ENCODE data around the gene CASKIN2.

The CASKIN2 gene

GRCh38 chr17:75535871-75536270 lies 20.5 kb upstream of the CASKIN2 start:
- H3K9me3 ChIP-seq = no peaks in the 10 kb centered on the region
- no peaks in the 10 kb centered on the region for H3K27me3 ChIP-seq (ENCODE audit: low read depth)
- H3K4me1 ChIP-seq = peaks cover 4% of the 10 kb centered on the region; the same call in 1 of the 2 replicates
- in situ Hi-C loops (cut with MboI; ENCODE audit: low sequenced_read_pairs) = no loop called here
- no peak overlapping the region for H3K4me3 ChIP-seq
- peaks cover 6% of the 10 kb centered on the region for H3K36me3 ChIP-seq (replicated peaks)
- DNase-seq (ENCODE audit: low spot score in 2 of 2) = no peak

GRCh38 chr17:75535119-75535537 lies 19.8 kb upstream of the CASKIN2 start:
- H3K4me1 ChIP-seq = peaks cover 4% of the 10 kb centered on the region; the same call in 1 of the 2 replicates
- no peaks in the 10 kb centered on the region for H3K9me3 ChIP-seq
- H3K36me3 ChIP-seq (replicated peaks) = peaks cover 6% of the 10 kb centered on the region
- no peak for DNase-seq (ENCODE audit: low spot score in 2 of 2)
- in situ Hi-C loops (cut with MboI; ENCODE audit: low sequenced_read_pairs) = no loop called here
- no peaks in the 10 kb centered on the region for H3K27me3 ChIP-seq (ENCODE audit: low read depth)
- no peak overlapping the region for H3K4me3 ChIP-seq

- Histone ChIP-seq H3K36me3 (replicated peaks) (peaks cover 6% of the 10 kb centered on the region), H3K4me3 (no peak overlapping the region)
- in situ Hi-C loops (cut with MboI; ENCODE audit: low sequenced_read_pairs) = no loop called here
Observed at GRCh38 chr17:75531721-75532072, 16.4 kb upstream of the CASKIN2 start.

GRCh38 chr17:75530837-75531720 lies 15.7 kb upstream of the CASKIN2 start:
- no peak for DNase-seq (ENCODE audit: low spot score in 2 of 2)
- Histone ChIP-seq H3K4me3 (no peak overlapping the region), H3K36me3 (replicated peaks) (peaks cover 6% of the 10 kb centered on the region), H3K27me3 (ENCODE audit: low read depth) (no peaks in the 10 kb centered on the region), H3K9me3 (no peaks in the 10 kb centered on the region), H3K4me1 (no peaks in the 10 kb centered on the region)
- in situ Hi-C loops (cut with MboI; ENCODE audit: low sequenced_read_pairs) = no loop called here

More at GRCh38 chr17:75531721-75532072, 16.4 kb upstream of the CASKIN2 start:
- Histone ChIP-seq H3K4me1 (peaks cover 3% of the 10 kb centered on the region; the same call in 1 of the 2 replicates), H3K27me3 (ENCODE audit: low read depth) (no peaks in the 10 kb centered on the region), H3K9me3 (no peaks in the 10 kb centered on the region)
- no peak for DNase-seq (ENCODE audit: low spot score in 2 of 2)

- Histone ChIP-seq H3K36me3 (replicated peaks) (peaks cover 17% of the 10 kb centered on the region), H3K9me3 (no peaks in the 10 kb centered on the region), H3K4me1 (0 out of 2 replicates have a peak, but pooled peaks cover 5% of the 10 kb centered on the region), H3K4me3 (peak overlapping the region; percentile 53), H3K27me3 (ENCODE audit: low read depth) (no peaks in the 10 kb centered on the region)
- in situ Hi-C loops (cut with MboI; ENCODE audit: low sequenced_read_pairs) = no loop called here
- DNase-seq (ENCODE audit: low spot score in 2 of 2) = no peak
Observed at GRCh38 chr17:75526555-75527270, 11.4 kb upstream of the CASKIN2 start.

GRCh38 chr17:75525806-75526554 lies 10.6 kb upstream of the CASKIN2 start:
- H3K4me3 ChIP-seq = peak overlapping the region; percentile 53
- peaks cover 21% of the 10 kb centered on the region for H3K36me3 ChIP-seq (replicated peaks)
- peak in 1 of 2 experiments; percentile 67 for DNase-seq (ENCODE audit: low spot score in 2 of 2)
- H3K9me3 ChIP-seq = no peaks in the 10 kb centered on the region
- 0 out of 2 replicates have a peak, but pooled peaks cover 5% of the 10 kb centered on the region for H3K4me1 ChIP-seq
- in situ Hi-C loops (cut with MboI; ENCODE audit: low sequenced_read_pairs) = no loop called here
- no peaks in the 10 kb centered on the region for H3K27me3 ChIP-seq (ENCODE audit: low read depth)

GRCh38 chr17:75524970-75525805 lies 9.9 kb upstream of the CASKIN2 start, which contains the start of gene LLGL2:
Gene LLGL2 (plus strand): TSS chr17:75525697. CDS start chr17:75543427, 17,730 bp downstream.
- H3K27me3 ChIP-seq (ENCODE audit: low read depth) = no peaks in the 10 kb centered on the region
- H3K36me3 ChIP-seq (replicated peaks) = peaks cover 21% of the 10 kb centered on the region
- H3K4me3 ChIP-seq = peak within 1 kb of the TSS; percentile 64
- in situ Hi-C loops (cut with MboI; ENCODE audit: low sequenced_read_pairs) = no loop called here
- peak; percentile 86 to 88 for DNase-seq (ENCODE audit: low spot score in 2 of 2)
- no peaks in the 10 kb centered on the region for H3K9me3 ChIP-seq
- H3K4me1 ChIP-seq = 0 out of 2 replicates have a peak, but pooled peaks cover 5% of the 10 kb centered on the region

- peak overlapping the region; percentile 64 for H3K4me3 ChIP-seq
Observed at GRCh38 chr17:75524269-75524969, 9.1 kb upstream of the CASKIN2 start.

GRCh38 chr17:75523647-75524046 lies 8.3 kb upstream of the CASKIN2 start:
- Histone ChIP-seq H3K9me3 (no peaks in the 10 kb centered on the region), H3K4me1 (0 out of 2 replicates have a peak, but pooled peaks cover 5% of the 10 kb centered on the region), H3K27me3 (ENCODE audit: low read depth) (no peaks in the 10 kb centered on the region), H3K4me3 (no peak overlapping the region), H3K36me3 (replicated peaks) (peaks cover 33% of the 10 kb centered on the region)
- in situ Hi-C loops (cut with MboI; ENCODE audit: low sequenced_read_pairs) = no loop called here
- DNase-seq (ENCODE audit: low spot score in 2 of 2) = no peak

More at GRCh38 chr17:75524269-75524969, 9.1 kb upstream of the CASKIN2 start:
- peaks cover 28% of the 10 kb centered on the region for H3K36me3 ChIP-seq (replicated peaks)
- H3K27me3 ChIP-seq (ENCODE audit: low read depth) = no peaks in the 10 kb centered on the region
- no peaks in the 10 kb centered on the region for H3K9me3 ChIP-seq
- in situ Hi-C loops (cut with MboI; ENCODE audit: low sequenced_read_pairs) = no loop called here
- DNase-seq (ENCODE audit: low spot score in 2 of 2) = no peak
- H3K4me1 ChIP-seq = 0 out of 2 replicates have a peak, but pooled peaks cover 5% of the 10 kb centered on the region

- no peak for DNase-seq (ENCODE audit: low spot score in 2 of 2)
Observed at GRCh38 chr17:75521951-75522727, 6.8 kb upstream of the CASKIN2 start.

GRCh38 chr17:75521290-75521689 lies 6.0 kb upstream of the CASKIN2 start:
- in situ Hi-C loops (cut with MboI; ENCODE audit: low sequenced_read_pairs) = no loop called here
- Histone ChIP-seq H3K27me3 (ENCODE audit: low read depth) (no peaks in the 10 kb centered on the region), H3K4me1 (peaks cover 10% of the 10 kb centered on the region), H3K4me3 (no peak overlapping the region), H3K36me3 (replicated peaks) (peaks cover 33% of the 10 kb centered on the region), H3K9me3 (no peaks in the 10 kb centered on the region)
- DNase-seq (ENCODE audit: low spot score in 2 of 2) = no peak

More at GRCh38 chr17:75521951-75522727, 6.8 kb upstream of the CASKIN2 start:
- in situ Hi-C loops (cut with MboI; ENCODE audit: low sequenced_read_pairs) = no loop called here
- Histone ChIP-seq H3K36me3 (replicated peaks) (peaks cover 33% of the 10 kb centered on the region), H3K4me1 (peaks cover 10% of the 10 kb centered on the region), H3K9me3 (no peaks in the 10 kb centered on the region), H3K4me3 (no peak overlapping the region), H3K27me3 (ENCODE audit: low read depth) (no peaks in the 10 kb centered on the region)

Measured in HAP-1 (cell line).